RPMI8226 (cell line): ENCODE data around the gene AGMO.

Experiments used
- DNase-seq: peaks from one replicate; pipeline ENCODE4 v3.0.0-alpha.2; 2015

AGMO gene

DNA sequence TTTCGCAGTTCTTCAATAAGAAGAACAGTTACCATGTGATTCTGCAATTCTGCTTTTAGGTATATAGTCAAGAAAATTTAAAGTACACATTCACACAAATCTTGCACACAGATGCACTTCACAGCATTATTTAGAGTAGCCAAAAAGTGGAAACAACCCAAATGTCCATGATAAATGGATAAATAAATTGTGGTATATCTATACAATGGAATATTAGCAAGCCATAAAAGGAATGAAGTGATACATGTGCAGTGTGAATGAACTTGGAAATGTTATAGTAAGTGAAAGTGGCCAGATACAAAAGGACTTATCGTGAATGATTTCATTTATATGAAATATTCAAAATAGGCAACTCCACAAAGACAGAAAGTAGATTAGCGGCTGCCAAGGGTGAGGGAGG lies 109.1 kb downstream of the AGMO start:
- no peak for DNase-seq

DNA sequence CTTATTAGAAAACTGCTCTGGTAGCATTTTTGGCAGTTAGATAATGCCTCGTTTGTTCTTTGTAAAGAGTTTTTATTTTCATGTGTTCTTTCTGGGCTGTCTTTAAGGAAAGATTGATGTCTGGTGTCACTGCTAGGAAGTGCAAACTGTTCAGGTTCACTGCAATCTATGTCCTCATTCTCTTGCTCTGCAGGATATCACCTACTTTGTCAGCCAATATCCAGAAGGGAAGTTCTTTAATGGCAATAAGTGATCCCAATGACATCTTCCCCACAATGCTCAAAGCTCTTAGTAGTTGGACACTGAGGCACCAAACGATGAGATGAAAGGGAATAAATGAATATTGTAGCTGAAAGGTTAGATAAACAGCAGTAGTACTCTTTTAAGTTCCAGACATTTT lies 115.1 kb downstream of the AGMO start:
- no peak for DNase-seq

DNA sequence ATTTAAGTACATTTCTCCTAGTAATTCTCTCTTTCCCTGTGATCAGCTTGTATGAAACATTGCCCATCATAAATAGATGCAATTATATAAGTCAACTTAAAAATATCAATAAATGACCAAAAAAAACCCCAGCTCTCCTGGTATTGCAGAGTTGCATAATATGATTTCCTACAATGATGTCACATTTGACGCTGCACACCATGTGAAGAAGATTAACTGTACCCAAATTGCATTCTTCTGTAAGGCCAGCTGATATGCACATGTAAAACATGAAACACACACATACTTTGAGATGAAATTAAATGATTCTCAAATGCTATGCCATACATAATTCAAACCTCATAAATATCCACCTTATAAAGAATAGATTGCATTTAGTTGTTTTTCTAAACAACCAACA lies 115.5 kb downstream of the AGMO start:
- no peak for DNase-seq

DNA sequence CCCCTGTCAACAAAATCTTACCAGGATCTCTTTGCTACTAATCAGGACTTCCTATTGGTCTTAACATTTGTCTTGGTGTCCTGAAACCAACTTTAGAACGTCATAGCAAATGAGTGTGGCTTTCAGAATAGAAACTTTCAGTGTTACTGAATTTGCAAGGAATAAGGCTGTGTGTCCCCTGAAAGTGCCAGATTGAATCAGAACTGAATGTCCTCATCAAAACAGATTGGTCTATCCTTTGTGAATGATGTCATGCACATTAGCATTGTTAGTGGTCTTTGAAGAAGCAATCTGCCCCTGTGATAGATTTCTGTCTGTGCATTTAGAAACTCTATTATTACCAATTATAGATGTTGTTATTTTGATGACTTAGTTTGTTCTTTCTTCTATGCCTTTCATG lies 119.9 kb downstream of the AGMO start:
- no peak for DNase-seq

DNA sequence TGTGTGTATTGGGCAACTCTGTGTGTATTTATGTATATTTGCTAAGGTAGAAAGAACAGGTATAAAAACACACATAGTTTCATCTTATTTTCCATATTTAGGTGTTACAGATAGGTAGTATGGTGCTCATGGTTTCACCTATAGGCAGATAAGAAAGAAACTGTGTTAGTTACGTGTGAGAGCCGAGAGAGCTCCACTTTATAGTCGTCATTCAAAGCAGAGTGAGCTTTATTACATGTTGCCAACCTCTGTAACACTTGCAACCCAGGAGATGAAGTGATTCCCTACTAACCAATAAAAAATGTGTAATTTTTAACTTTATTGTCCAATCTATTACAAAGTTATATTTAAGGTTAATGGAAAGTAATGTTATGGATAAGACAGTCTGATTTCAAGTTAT lies 121.3 kb downstream of the AGMO start:
- DNase-seq = no peak

DNA sequence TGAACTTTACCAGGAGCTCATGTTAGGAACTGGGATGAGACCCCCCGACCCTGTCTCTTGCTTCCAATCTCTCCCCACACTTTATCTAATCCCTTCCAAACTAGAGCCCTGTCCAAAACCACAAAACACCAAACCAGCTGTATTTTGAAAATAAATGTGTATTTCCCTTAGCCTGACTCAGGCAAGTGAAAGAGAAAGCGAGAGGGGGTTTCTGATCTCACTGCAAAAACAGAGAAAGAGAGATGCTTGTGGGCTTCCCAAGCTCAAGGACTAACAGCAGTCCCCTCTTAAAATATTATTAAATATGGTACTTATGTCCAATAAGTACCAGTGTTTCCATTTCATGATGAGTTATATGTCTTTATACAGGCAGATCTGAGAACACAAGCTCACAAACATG lies 122.0 kb downstream of the AGMO start:
- DNase-seq = no peak

DNA sequence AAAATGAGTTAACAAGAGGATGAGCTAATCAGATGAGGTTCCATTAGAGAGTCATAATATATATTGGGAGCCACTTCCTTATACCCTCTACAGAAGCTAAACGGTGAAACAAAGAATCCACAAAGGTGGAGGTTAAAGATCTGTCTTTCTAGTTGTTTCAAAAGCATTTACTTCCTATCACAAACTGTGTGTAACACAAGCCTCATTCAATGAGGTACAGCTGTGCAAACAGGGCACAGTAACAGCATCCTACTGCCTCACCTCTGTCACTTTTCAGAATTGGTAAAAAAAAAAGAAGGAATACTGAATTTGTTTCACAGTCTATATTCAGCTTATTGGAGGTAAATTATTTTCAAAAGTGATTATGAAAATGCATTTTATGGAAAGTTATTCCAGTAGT lies 128.7 kb downstream of the AGMO start:
- no peak for DNase-seq

DNA sequence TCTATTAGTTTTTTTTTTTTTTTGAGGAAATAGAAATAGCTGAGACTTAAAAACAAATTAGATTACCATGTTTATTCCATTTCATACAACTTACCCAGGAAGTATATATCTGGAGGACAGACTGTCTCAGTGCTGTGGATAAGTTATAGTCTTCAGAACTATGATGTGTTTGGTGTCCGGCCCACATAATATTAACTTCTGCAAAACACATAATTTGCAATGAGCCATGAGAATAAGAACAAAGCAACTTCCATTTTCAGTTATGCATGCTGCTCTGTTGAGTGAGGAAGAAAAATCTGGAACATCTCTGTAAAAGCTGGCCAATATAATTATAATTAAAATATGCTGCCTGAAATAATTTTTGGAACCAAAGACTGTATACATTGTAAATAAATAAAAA lies 130.9 kb downstream of the AGMO start:
- DNase-seq = no peak

DNA sequence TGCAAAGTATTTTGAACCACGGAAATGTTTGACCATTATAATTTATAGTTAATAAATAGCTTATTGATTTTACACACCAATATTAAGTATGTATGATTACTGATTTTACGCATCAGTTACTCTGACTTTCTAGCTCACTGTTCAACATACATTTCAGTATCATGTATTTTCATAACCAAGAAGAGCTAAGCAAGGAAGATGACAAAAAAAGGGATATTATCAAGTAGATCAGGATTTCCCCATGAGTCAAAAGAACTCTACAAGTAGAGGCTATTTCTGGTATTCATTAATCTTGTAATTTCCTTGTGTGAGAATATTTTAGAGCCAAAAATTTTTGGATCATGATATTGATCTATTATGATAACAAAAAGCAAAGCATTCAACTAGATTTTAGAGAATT lies 131.6 kb downstream of the AGMO start:
- DNase-seq = no peak

DNA sequence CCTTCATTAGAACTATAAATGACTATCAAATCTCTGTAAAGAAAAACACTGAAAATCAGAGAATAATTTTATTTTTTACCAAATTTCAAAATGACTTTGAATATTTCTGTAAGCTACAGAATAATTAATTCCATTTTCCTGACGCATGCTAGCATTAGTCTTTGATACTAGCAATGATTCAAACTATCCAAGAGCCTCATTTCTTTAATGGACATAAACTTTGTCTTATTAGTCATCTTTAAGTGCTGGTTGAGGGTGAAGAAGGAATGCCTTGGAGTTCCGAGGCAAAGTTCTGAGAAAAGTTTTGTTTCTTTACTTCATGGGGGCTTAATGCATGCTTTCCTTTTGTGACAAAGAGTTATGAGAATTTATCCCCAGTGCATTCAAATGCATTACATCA lies 137.3 kb downstream of the AGMO start:
- no peak for DNase-seq

DNA sequence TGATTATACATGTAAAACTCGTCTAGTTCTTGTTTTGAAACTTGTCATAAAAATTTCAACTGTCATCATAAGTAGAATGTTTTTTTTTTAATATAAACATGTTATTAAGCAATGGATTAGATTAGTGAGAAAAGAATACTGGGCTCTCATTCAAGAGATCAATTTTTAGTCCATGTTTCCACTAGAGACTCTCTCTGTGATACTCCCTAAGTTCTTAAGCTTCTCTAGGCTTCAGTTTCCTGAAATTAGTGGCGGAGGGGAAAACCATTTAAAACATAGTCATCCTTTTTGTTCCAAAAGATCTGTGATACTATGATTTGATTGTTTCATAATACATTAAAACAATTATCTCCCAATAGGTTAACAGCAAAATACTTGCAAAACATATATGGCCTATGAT lies 142.2 kb downstream of the AGMO start:
- no peak for DNase-seq

DNA sequence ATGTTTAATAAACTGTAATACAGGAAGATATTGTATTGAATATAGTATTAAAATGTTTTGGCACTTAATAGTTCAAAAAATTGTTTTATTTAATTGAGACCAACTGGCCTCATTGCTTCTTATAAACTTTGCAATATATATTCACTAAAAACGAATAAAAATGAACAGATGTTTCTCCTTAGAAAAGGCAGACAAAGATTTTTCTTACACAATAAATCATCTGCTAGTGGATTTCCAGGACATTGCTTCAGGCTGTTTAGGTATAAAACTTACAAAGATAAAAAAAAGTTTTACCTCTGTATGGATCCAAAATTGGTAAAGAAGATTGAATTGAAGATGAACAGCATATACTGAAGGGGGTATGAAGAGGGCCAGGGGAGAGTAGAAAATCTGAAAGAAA lies 143.6 kb downstream of the AGMO start:
- DNase-seq = no peak

DNA sequence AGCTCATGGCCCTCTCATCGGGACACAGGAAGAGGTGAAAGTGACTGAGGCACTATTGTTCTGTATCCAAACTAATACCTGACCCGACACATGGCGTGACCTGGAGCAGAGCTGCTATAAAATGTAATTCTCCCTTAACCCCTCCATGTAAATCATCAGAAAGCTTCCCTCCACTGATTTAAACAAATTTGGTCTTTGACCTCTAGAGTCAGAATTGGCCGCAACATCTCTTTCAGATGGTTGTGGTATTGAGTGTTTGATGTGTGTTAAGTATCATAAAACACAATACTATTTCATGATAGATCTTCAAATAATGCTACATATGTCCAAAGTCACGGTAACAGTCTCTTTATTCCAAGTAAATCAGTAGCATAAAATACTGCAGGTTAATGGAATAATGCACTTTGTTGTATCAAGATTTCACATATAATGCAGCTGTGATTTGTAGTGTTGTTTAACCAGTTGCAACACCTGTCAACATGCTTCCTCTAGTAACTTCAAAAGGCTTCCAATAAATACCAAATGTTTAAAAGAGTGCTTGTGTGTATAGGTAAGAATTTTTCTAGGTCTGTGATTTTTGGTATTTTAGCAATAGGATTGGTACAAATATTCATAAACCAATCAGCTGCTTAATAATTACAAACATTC lies 144.3 kb downstream of the AGMO start:
- DNase-seq = no peak

DNA sequence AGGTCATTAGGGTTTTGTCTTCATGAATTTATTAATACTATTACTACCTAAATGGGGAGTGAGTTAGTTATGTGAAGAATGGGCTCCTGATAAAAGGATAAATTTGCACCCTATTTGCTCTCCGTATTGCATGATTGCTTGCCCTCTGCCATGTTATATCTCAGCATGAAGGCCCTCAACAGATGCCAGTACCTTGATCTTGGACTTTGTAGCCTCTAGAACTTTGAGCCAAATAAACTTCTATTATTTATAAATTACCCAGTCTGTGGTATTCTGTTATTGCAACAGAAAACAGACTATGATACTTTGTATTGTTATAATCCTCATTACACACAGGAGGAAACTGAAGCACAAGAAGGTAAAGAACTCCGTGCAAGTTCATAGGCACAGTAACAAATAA lies 150.8 kb downstream of the AGMO start:
- DNase-seq = no peak

DNA sequence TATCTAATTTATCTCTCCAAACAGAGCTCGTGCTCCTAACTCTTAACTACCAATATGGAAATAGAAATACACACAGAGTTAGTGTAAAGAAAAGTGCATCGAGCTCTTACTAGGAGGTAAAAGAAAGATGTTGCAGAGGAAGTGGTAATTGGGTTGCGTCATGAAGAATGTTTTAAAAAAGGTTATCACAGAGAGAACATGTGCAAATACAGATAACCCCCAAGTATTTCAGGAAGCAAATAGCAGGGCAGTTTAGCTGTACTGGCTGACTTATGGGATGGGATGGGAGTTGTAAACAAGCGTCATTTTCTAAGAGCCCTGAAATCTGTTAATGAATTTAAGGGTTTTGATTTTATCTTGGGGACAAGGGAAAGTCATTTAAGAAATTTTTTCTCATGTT lies 153.9 kb downstream of the AGMO start:
- DNase-seq = no peak

DNA sequence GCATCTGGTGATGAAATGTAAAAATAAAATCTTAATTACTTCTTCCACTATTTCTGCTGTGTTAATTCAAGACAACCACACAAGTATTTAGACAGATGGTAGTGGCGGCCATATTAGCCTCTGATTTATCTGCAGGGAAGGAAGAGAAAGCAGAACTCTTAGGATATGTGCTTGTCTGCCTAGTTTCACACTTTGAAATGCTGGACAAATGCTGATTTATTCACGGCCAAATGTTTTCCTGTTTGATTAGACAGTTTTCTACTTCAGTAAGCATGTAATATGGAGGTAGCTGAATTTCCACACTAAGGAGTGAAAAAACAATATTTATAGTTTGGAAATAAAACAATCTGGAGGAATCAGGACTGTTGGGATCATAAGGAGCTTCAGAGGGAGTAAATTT lies 158.1 kb downstream of the AGMO start:
- DNase-seq = no peak

DNA sequence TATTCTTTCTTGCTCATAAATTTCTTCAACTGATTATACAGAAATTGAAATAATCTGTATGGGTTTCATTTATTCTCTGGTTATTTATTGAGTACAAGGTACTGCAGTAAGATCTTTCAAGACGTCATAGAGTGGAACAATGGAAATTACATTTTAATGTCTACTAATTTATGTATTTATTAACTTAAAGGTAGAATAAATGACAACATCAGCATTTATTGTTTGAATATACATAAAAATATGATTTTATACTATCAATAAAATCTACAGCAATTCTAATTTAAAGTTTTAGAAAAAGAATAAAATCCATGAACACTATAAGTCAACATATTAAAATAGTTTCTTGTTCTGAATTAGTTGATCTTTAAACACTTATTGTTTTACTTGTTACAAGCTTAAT lies 158.5 kb downstream of the AGMO start:
- no peak for DNase-seq

DNA sequence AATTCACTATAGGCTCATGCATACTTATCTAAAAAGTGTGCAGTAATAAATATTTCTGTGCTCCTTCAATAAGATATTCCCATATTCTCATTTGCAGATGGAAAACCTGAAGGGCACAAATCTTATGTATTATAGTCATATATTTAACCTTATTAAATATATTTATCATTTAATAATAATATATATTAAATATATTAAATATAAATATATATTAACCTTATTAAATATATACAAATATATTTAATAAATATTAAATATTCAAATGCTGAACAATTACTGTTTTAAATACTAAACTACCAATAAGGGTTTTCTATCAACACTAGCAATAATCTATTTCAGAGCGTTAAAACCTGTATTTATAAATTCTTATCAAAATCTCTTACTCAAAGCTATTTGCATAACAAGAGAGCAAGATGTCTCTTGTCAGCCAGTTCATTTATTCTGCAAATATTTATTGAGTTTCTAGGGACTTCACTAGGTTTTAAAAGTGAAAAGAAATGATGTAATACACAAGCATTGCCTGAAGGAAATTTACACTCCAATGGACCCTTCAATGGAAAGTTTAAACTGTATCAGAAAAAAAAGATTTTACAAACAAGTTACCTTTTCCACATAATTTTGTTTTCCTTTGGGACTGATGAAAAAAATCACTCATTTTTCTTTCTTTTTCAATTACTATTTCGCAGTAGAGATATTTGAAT lies 159.2 kb downstream of the AGMO start:
- no peak for DNase-seq

DNA sequence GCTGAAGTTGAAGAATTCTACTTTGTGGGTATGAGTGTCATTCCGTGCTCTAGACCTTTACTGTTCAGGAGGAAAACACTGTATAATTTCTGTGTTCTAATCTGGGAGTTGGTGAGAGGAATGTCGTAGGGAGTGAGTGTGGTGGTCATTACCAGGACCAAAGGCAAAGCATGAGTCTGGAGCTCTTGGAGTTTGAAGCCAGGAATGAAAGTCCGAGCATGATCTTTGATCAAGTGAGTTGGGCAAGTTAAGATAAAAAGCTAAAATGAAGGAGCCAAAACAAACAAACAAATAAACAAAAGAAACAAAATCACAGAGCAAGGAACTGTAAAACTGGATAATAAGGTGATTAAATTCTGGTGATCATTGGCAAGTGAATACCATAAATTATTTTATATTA lies 161.4 kb downstream of the AGMO start:
- DNase-seq = no peak

DNA sequence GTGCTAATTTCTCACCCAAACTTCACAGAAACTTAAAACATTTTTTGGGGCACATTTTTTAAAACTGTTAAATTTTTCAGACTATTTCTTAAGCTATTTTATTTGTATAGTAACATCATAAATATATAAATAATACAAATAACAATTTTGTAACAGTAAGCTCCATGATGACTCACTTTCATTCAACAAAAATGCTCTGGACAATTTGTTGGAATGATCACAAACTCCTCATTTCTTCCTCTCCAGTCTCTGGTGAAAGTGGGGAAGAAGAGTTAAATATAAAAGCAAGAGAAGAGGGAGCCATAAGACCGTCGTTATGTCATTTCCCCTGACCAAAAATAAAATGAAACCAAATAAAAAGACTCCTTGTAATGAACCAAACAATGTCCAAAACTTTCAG lies 162.4 kb downstream of the AGMO start:
- DNase-seq = no peak

DNA sequence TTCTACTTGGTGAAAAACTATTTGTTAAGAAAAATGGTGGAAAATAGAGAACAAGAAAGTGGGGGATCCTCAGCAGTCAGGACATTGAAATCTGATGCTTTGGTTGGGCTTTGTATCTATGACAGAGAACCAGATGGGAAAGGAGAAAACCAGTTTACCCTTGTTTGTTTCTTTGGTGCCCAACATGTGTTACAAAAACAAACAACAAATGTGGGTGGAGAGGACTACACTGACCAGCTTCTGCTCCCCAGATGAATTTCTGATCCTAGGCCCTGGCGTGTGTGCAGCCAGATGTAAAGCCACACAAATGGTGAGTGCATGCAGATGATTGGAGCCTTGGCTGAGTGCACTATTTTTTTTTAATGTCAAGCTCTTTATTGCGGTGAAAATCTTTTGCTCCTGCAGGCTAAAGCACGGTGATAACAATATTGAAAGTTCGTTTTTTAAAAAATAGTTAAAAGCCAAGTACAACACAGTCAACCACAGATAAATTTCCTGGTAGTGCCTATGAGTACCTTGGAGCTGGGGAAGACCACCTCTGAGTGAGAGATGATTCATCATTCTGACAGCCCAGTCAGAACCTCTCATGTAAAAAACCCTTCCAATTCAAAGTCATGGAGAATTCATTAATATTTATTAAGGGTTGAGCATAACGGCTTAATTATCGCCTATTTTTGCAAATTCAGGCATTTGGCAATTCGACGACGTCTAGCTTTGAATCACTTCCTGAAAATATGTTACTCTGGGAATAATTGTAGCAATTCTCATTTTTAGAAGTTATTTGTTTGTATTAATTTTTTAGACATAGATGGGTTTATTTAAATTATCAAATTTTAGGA lies 163.7 kb downstream of the AGMO start:
- no peak for DNase-seq

DNA sequence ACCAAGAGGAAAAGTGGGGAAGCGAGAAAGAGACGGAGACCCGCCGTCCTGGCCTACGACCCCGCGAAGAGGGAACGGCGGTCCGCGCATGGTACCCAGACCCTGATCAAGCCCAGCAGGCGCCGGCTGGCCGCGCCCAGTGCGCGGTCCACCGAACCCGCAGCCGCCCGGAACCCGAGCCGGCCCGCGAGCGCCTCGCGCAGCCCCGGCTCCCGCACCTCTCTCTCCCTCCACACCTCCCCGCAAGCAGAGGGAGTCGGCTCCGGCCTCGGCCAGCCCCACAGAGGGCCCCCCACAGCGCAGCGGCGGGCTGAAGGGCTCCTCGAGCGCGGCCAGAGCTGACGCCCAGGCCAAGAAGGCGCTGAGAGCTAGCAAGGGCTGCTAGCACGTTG lies 164.7 kb downstream of the AGMO start:
- DNase-seq = no peak

DNA sequence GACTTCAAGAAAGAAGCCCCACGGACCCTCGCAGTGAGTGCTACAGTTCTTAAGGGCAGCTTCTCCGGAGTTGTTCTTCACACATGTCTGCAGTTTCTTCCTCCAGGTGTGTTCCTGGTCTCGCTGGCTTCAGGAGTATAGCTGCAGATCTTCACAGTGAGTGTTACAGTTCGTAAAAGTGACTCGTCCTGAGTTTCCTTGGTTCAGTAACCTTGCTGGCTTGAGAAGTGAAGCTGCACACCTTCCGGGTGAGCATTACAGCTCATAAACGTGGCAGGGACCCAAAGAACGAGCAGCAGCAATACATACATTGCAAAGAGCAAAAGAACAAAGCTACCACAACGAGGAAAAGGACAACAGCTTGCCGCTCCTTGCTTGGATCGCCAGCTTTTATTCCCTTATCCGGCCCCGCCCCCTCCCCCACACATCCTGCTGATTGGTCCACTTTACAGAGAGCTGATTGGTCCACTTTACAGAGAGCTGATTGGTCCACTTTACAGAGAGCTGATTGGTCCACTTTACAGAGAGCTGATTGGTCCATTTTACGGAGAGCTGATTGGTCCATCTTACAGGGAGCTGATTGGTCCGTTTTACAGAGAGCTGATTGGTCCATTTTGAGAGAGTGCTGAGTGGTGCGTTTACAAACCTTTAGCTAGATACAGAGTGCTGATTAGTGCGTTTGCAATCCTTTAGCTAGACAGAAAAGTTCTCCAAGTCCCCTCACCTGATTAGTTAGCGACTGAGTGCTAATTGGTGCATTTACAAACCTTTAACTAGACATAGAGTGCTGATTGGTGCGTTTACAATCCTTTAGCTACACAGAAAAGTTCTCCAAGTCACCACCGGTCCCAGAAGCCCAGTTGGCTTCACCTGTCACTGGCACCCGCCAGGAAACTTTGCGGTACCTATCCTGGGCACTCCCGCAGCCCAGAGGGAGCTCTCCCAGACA lies 165.3 kb downstream of the AGMO start:
- DNase-seq = no peak
